Measurements from ENCODE around the gene HMCN2.

- TF ChIP-seq CTCF (IDR thresholded peaks at IDR 0.05), result no peak
- TF ChIP-seq POLR2A (IDR thresholded peaks at IDR 0.05), result no peak
Observed at GRCh38 chr9:130408669-130409068, 143.1 kb downstream of the HMCN2 start.

Measured in upper lobe of left lung (tissue), 4 donors.